Measurements from ENCODE around the gene SGCE.

GRCh38 chr7:94698275-94698674 lies 42.3 kb upstream of the SGCE start:
- TF ChIP-seq CTCF (conservative IDR thresholded peaks at IDR 0.05; ENCODE audit: low read depth in 2 of 2) (no peak), CREB1 (CRISPR knock-in tag; IDR thresholded peaks at IDR 0.05; ENCODE audit: low read depth) (no peak)

Measured in GM23338 (cell line).